OCI-LY1 (cell line): Measurements from ENCODE around the gene NTRK3.

Experiments used
- H2AFZ ChIP-seq: fragments of 200-600 bp; sonication (generic), shearing (Covaris generic); 2 replicates; pipeline ENCODE4 v1.6.0; 2014; ENCODE audit warnings: antibody characterized with exemption, mild to moderate bottlenecking, low read length
- H3F3A ChIP-seq: fragments of 200-600 bp; sonication (generic), shearing (Covaris generic); 2 replicates; pipeline ENCODE4 v1.6.0; 2014; ENCODE audit warnings: mild to moderate bottlenecking, antibody characterized with exemption, low read length, moderate library complexity; ENCODE audit not compliant: insufficient read depth
- H3K27ac ChIP-seq: fragments of 200-600 bp; sonication (generic); 2 replicates; pipeline ENCODE4 v1.5.1; 2014; ENCODE audit warnings: low read length, mixed run types, mild to moderate bottlenecking, low read depth; ENCODE audit not compliant: poor library complexity, severe bottlenecking
- H3K27me3 ChIP-seq: fragments of 200-600 bp; sonication (generic); 2 replicates; pipeline ENCODE4 v1.6.0; 2014; ENCODE audit warnings: antibody characterized with exemption, mild to moderate bottlenecking, low read length, moderate library complexity; ENCODE audit not compliant: insufficient read depth
- H3K36me3 ChIP-seq: fragments of 200-600 bp; sonication (generic); 2 replicates; pipeline ENCODE4 v1.6.1; 2014; ENCODE audit warnings: mild to moderate bottlenecking, antibody characterized with exemption, low read length, moderate library complexity, mixed read lengths; ENCODE audit not compliant: insufficient read depth
- H3K4me1 ChIP-seq: fragments of 200-600 bp; sonication (generic); 2 replicates; pipeline ENCODE4 v1.5.1; 2014; ENCODE audit warnings: mild to moderate bottlenecking, low read length, moderate library complexity; ENCODE audit not compliant: insufficient read depth, severe bottlenecking
- H3K4me2 ChIP-seq: fragments of 200-600 bp; sonication (generic), shearing (Covaris generic); 2 replicates; pipeline ENCODE4 v1.6.1; 2014; ENCODE audit warnings: low read length
- H3K4me3 ChIP-seq: fragments of 200-600 bp; sonication (generic); 2 replicates; pipeline ENCODE4 v1.5.1; 2014; ENCODE audit warnings: low read length, low read depth, mild to moderate bottlenecking, mixed read lengths; ENCODE audit not compliant: poor library complexity, severe bottlenecking
- H3K79me2 ChIP-seq: fragments of 200-600 bp; shearing (Covaris generic); 2 replicates; pipeline ENCODE4 v1.6.1; 2016; ENCODE audit warnings: mixed run types, low read length, mixed read lengths; ENCODE audit not compliant: insufficient read depth
- H3K9ac ChIP-seq: fragments of 200-600 bp; sonication (generic), shearing (Covaris generic); 2 replicates; pipeline ENCODE4 v1.6.1; 2014; ENCODE audit warnings: mild to moderate bottlenecking, low read length, mixed read lengths
- H3K9me2 ChIP-seq: fragments of 200-600 bp; sonication (generic), shearing (Covaris generic); 2 replicates; pipeline ENCODE4 v1.6.1; 2014; ENCODE audit warnings: low read depth, mild to moderate bottlenecking, low read length, mixed read lengths
- H3K9me3 ChIP-seq: fragments of 200-600 bp; shearing (Covaris generic); 2 replicates; pipeline ENCODE4 v1.6.1; 2014; ENCODE audit warnings: low read length, mixed read lengths
- H4K20me1 ChIP-seq: fragments of 200-600 bp; sonication (generic), shearing (Covaris generic); 2 replicates; pipeline ENCODE4 v1.6.0; 2016; ENCODE audit warnings: mild to moderate bottlenecking, low read length; ENCODE audit not compliant: insufficient read depth
- EZH2 ChIP-seq: fragments of 200-600 bp; sonication (generic), shearing (Covaris generic); IDR thresholded peaks from 2 replicates; pipeline ENCODE4 v1.8.0; 2017; ENCODE audit warnings: borderline replicate concordance, mixed run types, mild to moderate bottlenecking, antibody characterized with exemption, low read length, moderate library complexity, mixed read lengths
- TF ChIP-seq, protein P1 (sequence below): fragments of 200-600 bp; sonication (generic), shearing (Covaris generic); IDR thresholded peaks from 2 replicates; pipeline ENCODE4 v1.5.1; 2017; ENCODE audit warnings: mild to moderate bottlenecking, antibody characterized with exemption, low read length, moderate library complexity, mixed read lengths

The NTRK3 gene

GRCh38 chr15:88019656-88020055 lies 236.9 kb downstream of the NTRK3 start:
- Histone ChIP-seq H3K27me3 (no peaks in the 10 kb centered on the region), H3K9ac (no peak overlapping the region), H3K4me3 (no peak overlapping the region), H4K20me1 (no peaks in the 10 kb centered on the region), H3K27ac (no peak overlapping the region), H3F3A (no peaks in the 10 kb centered on the region), H3K79me2 (no peaks in the 10 kb centered on the region), H3K9me3 (no peaks in the 10 kb centered on the region), H3K4me2 (no peak overlapping the region), H3K4me1 (no peaks in the 10 kb centered on the region), H3K36me3 (no peaks in the 10 kb centered on the region), H3K9me2 (no peaks in the 10 kb centered on the region), H2AFZ (no peak overlapping the region)
- no peak for TF ChIP-seq EZH2
- TF ChIP-seq, protein P1, sequence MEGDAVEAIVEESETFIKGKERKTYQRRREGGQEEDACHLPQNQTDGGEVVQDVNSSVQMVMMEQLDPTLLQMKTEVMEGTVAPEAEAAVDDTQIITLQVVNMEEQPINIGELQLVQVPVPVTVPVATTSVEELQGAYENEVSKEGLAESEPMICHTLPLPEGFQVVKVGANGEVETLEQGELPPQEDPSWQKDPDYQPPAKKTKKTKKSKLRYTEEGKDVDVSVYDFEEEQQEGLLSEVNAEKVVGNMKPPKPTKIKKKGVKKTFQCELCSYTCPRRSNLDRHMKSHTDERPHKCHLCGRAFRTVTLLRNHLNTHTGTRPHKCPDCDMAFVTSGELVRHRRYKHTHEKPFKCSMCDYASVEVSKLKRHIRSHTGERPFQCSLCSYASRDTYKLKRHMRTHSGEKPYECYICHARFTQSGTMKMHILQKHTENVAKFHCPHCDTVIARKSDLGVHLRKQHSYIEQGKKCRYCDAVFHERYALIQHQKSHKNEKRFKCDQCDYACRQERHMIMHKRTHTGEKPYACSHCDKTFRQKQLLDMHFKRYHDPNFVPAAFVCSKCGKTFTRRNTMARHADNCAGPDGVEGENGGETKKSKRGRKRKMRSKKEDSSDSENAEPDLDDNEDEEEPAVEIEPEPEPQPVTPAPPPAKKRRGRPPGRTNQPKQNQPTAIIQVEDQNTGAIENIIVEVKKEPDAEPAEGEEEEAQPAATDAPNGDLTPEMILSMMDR = no peak

- no peaks in the 10 kb centered on the region for H3K9me3 ChIP-seq
- H2AFZ ChIP-seq = no peak overlapping the region
- H3K4me3 ChIP-seq = no peak overlapping the region
- TF ChIP-seq EZH2 = no peak
- TF ChIP-seq, protein P1 = no peak
- no peaks in the 10 kb centered on the region for H3K79me2 ChIP-seq
- H3K4me1 ChIP-seq = no peaks in the 10 kb centered on the region
- no peak overlapping the region for H3K27ac ChIP-seq
- no peaks in the 10 kb centered on the region for H3K9me2 ChIP-seq
- no peaks in the 10 kb centered on the region for H3F3A ChIP-seq
- no peak overlapping the region for H3K9ac ChIP-seq
- no peaks in the 10 kb centered on the region for H3K36me3 ChIP-seq
- no peaks in the 10 kb centered on the region for H4K20me1 ChIP-seq
- no peak overlapping the region for H3K4me2 ChIP-seq
- no peaks in the 10 kb centered on the region for H3K27me3 ChIP-seq
Measured at GRCh38 chr15:88018869-88019641, 237.5 kb downstream of the NTRK3 start.

DNA sequence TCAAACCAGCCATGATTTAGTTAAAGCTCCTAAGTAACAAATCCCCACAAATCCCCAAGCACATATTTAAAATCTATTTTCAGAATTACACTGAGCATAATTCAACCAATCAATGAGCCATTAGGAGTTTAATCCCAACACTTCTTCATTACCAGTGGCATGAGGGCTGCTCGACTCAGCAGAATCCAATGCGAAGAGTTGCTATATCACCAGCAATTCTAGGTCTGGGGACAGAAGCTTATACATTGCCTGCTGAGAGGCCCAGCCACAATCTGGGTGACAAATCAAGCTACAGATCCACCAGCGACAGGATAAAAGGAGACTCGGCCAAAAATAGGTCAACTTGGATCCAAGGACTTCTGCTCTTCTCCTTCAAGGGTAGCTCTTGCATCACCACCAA lies 238.8 kb downstream of the NTRK3 start:
- H4K20me1 ChIP-seq = no peaks in the 10 kb centered on the region
- H3K27me3 ChIP-seq = no peaks in the 10 kb centered on the region
- TF ChIP-seq, protein P1 = no peak
- TF ChIP-seq EZH2 = no peak
- no peak overlapping the region for H3K9ac ChIP-seq
- H3K27ac ChIP-seq = no peak overlapping the region
- no peaks in the 10 kb centered on the region for H3F3A ChIP-seq
- no peaks in the 10 kb centered on the region for H3K9me3 ChIP-seq
- no peaks in the 10 kb centered on the region for H3K4me1 ChIP-seq
- H2AFZ ChIP-seq = no peak overlapping the region
- H3K4me3 ChIP-seq = no peak overlapping the region
- no peaks in the 10 kb centered on the region for H3K79me2 ChIP-seq
- no peaks in the 10 kb centered on the region for H3K36me3 ChIP-seq
- no peak overlapping the region for H3K4me2 ChIP-seq
- no peaks in the 10 kb centered on the region for H3K9me2 ChIP-seq
